Measurements from ENCODE around the gene ERCC4.

The ERCC4 gene

GRCh38 chr16:13970708-13971422 lies 50.9 kb downstream of the ERCC4 start:
- H3K9me3 Mint-ChIP-seq, result peaks cover 13% of the 10 kb centered on the region
- no peak overlapping the region for H3K4me3 Mint-ChIP-seq
- no peaks in the 10 kb centered on the region for H3K36me3 Mint-ChIP-seq (ENCODE audit: low read depth)
- H3K27me3 Mint-ChIP-seq (ENCODE audit: low read depth), result no peaks in the 10 kb centered on the region
- TF ChIP-seq CTCF (IDR thresholded peaks at IDR 0.05; ENCODE audit: unreplicated experiment in 3 of 3), result no peak
- no peaks in the 10 kb centered on the region for H3K4me1 Mint-ChIP-seq
- H3K27ac Mint-ChIP-seq, result no peak overlapping the region

- no peak overlapping the region for H3K27ac Mint-ChIP-seq
- H3K9me3 Mint-ChIP-seq, result peaks cover 6% of the 10 kb centered on the region
- H3K4me3 Mint-ChIP-seq, result no peak overlapping the region
- no peaks in the 10 kb centered on the region for H3K36me3 Mint-ChIP-seq (ENCODE audit: low read depth)
- no peaks in the 10 kb centered on the region for H3K27me3 Mint-ChIP-seq (ENCODE audit: low read depth)
- TF ChIP-seq CTCF (IDR thresholded peaks at IDR 0.05; ENCODE audit: unreplicated experiment in 3 of 3), result no peak
- H3K4me1 Mint-ChIP-seq, result no peaks in the 10 kb centered on the region
Observed at GRCh38 chr16:13973321-13974023, 53.5 kb downstream of the ERCC4 start.

GRCh38 chr16:13977177-13977576 lies 57.2 kb downstream of the ERCC4 start:
- no peaks in the 10 kb centered on the region for H3K27me3 Mint-ChIP-seq (ENCODE audit: low read depth)
- no peak overlapping the region for H3K27ac Mint-ChIP-seq
- H3K9me3 Mint-ChIP-seq, result peaks cover 15% of the 10 kb centered on the region

GRCh38 chr16:13982451-13982850 lies 62.5 kb downstream of the ERCC4 start:
- Mint-ChIP-seq H3K27ac (no peak overlapping the region), H3K4me3 (no peak overlapping the region), H3K4me1 (peaks cover 11% of the 10 kb centered on the region), H3K27me3 (ENCODE audit: low read depth) (no peaks in the 10 kb centered on the region), H3K36me3 (ENCODE audit: low read depth) (no peaks in the 10 kb centered on the region), H3K9me3 (peaks cover 15% of the 10 kb centered on the region)
- no peak for TF ChIP-seq CTCF (IDR thresholded peaks at IDR 0.05; ENCODE audit: unreplicated experiment in 3 of 3)

More at GRCh38 chr16:13977177-13977576, 57.2 kb downstream of the ERCC4 start:
- TF ChIP-seq CTCF (IDR thresholded peaks at IDR 0.05; ENCODE audit: unreplicated experiment in 3 of 3), result no peak
- H3K36me3 Mint-ChIP-seq (ENCODE audit: low read depth), result no peaks in the 10 kb centered on the region
- no peak overlapping the region for H3K4me3 Mint-ChIP-seq
- H3K4me1 Mint-ChIP-seq, result no peaks in the 10 kb centered on the region

- no peak overlapping the region for H3K4me3 Mint-ChIP-seq
- peak overlapping the region in 2 of 3 experiments; percentile 15 to 82 for H3K27ac Mint-ChIP-seq
- TF ChIP-seq CTCF (IDR thresholded peaks at IDR 0.05; ENCODE audit: unreplicated experiment in 3 of 3), result no peak
- peaks cover 15% of the 10 kb centered on the region for H3K9me3 Mint-ChIP-seq
- H3K27me3 Mint-ChIP-seq (ENCODE audit: low read depth), result no peaks in the 10 kb centered on the region
- no peaks in the 10 kb centered on the region for H3K36me3 Mint-ChIP-seq (ENCODE audit: low read depth)
- H3K4me1 Mint-ChIP-seq, result peaks cover 11% of the 10 kb centered on the region
Observed at GRCh38 chr16:13983625-13984024, 63.7 kb downstream of the ERCC4 start.

Data from nephron (organoid).